Thyroid gland (tissue), 4 donors: Measurements from ENCODE around the gene EPM2A. TPM values are rescaled to one million over a fixed set of nuclear protein-coding genes. Genes with fewer than 3 reads are reported as not detected.

ENCODE experiments used
- DNase-seq, 2 donors: peaks; one replicate each; pipeline ENCODE4 v3.0.0-alpha.2; 2019
- H3K27ac ChIP-seq, 3 donors: fragments of 200-600 bp; sonication (generic); 1 replicate in 2 of 3; 2 replicates in 1 of 3; pipeline ENCODE4 v1.5.1; 2016 to 2019; ENCODE audit warnings: mild to moderate bottlenecking in 1 of 3, moderate library complexity in 1 of 3
- H3K27me3 ChIP-seq: fragments of 200-600 bp; sonication (generic); one replicate; pipeline ENCODE4 v1.5.1; 2019
- H3K36me3 ChIP-seq, 2 donors: fragments of 200-600 bp; sonication (generic); one replicate each; pipeline ENCODE4 v1.5.1; 2016 to 2019
- H3K4me1 ChIP-seq, 2 donors: fragments of 200-600 bp; sonication (generic); one replicate each; pipeline ENCODE4 v1.5.1; 2017 to 2019
- H3K4me3 ChIP-seq, 3 donors: fragments of 200-600 bp; sonication (generic); replicated peaks in 1 of 3; 1 replicate in 2 of 3; 2 replicates in 1 of 3; pipeline ENCODE4 v1.5.1; 2016; ENCODE audit warnings: mild to moderate bottlenecking in 1 of 3
- H3K9me3 ChIP-seq: fragments of 200-600 bp; sonication (generic); one replicate; pipeline ENCODE4 v1.5.1; 2017
- CTCF ChIP-seq, 6 experiments: fragments of 200-600 bp in 3 of 6; fragments of 450-650 bp in 3 of 6; sonication (generic) in 3 of 6; IDR thresholded peaks; one replicate each; pipeline ENCODE4 v1.5.1; 2016 to 2019; ENCODE audit warnings: antibody characterized with exemption in 6 of 6, mild to moderate bottlenecking in 2 of 6, inconsistent platforms in 1 of 6, moderate library complexity in 1 of 6
- POLR2A ChIP-seq, 2 donors: fragments of 450-650 bp; IDR thresholded peaks; one replicate each; pipeline ENCODE4 v1.6.1; 2017; ENCODE audit warnings: antibody characterized with exemption in 2 of 2, mild to moderate bottlenecking in 2 of 2, moderate library complexity in 1 of 2
- WGBS, 2 donors: methylation state at CpG; one replicate each; pipeline ENCODE4 v1.1.5; 2017; 5-methylcytosine and 5-hydroxymethylcytosine counted together
- intact Hi-C: fragments of 100-400 bp; cut with DNase I; formaldehyde crosslinking; loops from one replicate; pipeline ENCODE4 v1.15.1; 2023
- total RNA-seq, 4 donors: library from RNA; depleted of rRNA; stranded (reverse); fragments of >200 nt; gene quantifications; one replicate each; pipeline ENCODE4 v1.2.3, GENCODE V29; 2016

The EPM2A gene
- total RNA-seq, 4 donors from 2014 or later: 11.4 to 53.8 (median 15.6) TPM

GRCh38 chr6:145603991-145604390, 131.3 kb downstream of the EPM2A start:
- 75 to 93% methylated on average over 1 of the region's 1 CpG for WGBS, 2 donors
- no peaks in the 10 kb centered on the region for H3K27me3 ChIP-seq
- intact Hi-C loops: no loop called here
- H3K36me3 ChIP-seq: no peaks in the 10 kb centered on the region
- no peak for TF ChIP-seq CTCF (IDR thresholded peaks at IDR 0.05)
- TF ChIP-seq POLR2A (IDR thresholded peaks at IDR 0.05): no peak
- no peak for DNase-seq
- no peaks in the 10 kb centered on the region for H3K9me3 ChIP-seq
- no peak overlapping the region for H3K27ac ChIP-seq
- no peak overlapping the region for H3K4me3 ChIP-seq
- no peaks in the 10 kb centered on the region for H3K4me1 ChIP-seq

- DNase-seq: no peak
- Histone ChIP-seq H3K4me1 (no peaks in the 10 kb centered on the region), H3K27me3 (no peaks in the 10 kb centered on the region), H3K36me3 (no peaks in the 10 kb centered on the region), H3K27ac (no peak overlapping the region), H3K9me3 (no peaks in the 10 kb centered on the region), H3K4me3 (no peak overlapping the region)
- TF ChIP-seq POLR2A (IDR thresholded peaks at IDR 0.05) (no peak), CTCF (IDR thresholded peaks at IDR 0.05) (no peak)
- intact Hi-C loops: no loop called here
Measured at GRCh38 chr6:145603424-145603833, 131.9 kb downstream of the EPM2A start.

GRCh38 chr6:145602726-145603326, 132.5 kb downstream of the EPM2A start:
- Histone ChIP-seq H3K27ac (no peak overlapping the region), H3K9me3 (no peaks in the 10 kb centered on the region), H3K4me3 (no peak overlapping the region), H3K36me3 (no peaks in the 10 kb centered on the region), H3K27me3 (no peaks in the 10 kb centered on the region), H3K4me1 (no peaks in the 10 kb centered on the region)
- intact Hi-C loops: no loop called here
- 88 to 89% methylated on average over 4 of the region's 4 CpGs for WGBS, 2 donors
- TF ChIP-seq POLR2A (IDR thresholded peaks at IDR 0.05): no peak
- no peak for DNase-seq

GRCh38 chr6:145601397-145601796, 133.9 kb downstream of the EPM2A start:
- H3K36me3 ChIP-seq: no peaks in the 10 kb centered on the region
- WGBS, 2 donors: 94 to 95% methylated on average over 2 of the region's 2 CpGs

GRCh38 chr6:145600299-145600698, 135.0 kb downstream of the EPM2A start:
- no peaks in the 10 kb centered on the region for H3K27me3 ChIP-seq
- no peaks in the 10 kb centered on the region for H3K9me3 ChIP-seq
- TF ChIP-seq POLR2A (IDR thresholded peaks at IDR 0.05) (no peak), CTCF (IDR thresholded peaks at IDR 0.05) (no peak)
- H3K4me3 ChIP-seq: no peak overlapping the region
- H3K4me1 ChIP-seq: no peaks in the 10 kb centered on the region
- no peak overlapping the region for H3K27ac ChIP-seq
- 84 to 91% methylated on average over 2 of the region's 2 CpGs for WGBS, 2 donors
- intact Hi-C loops: no loop called here
- H3K36me3 ChIP-seq: no peaks in the 10 kb centered on the region
- DNase-seq: no peak

More at GRCh38 chr6:145601397-145601796, 133.9 kb downstream of the EPM2A start:
- TF ChIP-seq CTCF (IDR thresholded peaks at IDR 0.05) (no peak), POLR2A (IDR thresholded peaks at IDR 0.05) (no peak)
- no peak for DNase-seq
- no peaks in the 10 kb centered on the region for H3K9me3 ChIP-seq
- no peak overlapping the region for H3K27ac ChIP-seq
- H3K4me3 ChIP-seq: no peak overlapping the region
- intact Hi-C loops: no loop called here
- H3K4me1 ChIP-seq: no peaks in the 10 kb centered on the region
- no peaks in the 10 kb centered on the region for H3K27me3 ChIP-seq
